GM12878 (cell line): ENCODE data around the gene IFT27. TPM values are rescaled to one million over a fixed set of nuclear protein-coding genes. Genes with fewer than 3 reads are reported as not detected.

ENCODE experiments used
- ATAC-seq: fragments of 200-7000 bp; cut with Tn5 transposase; 3 replicates; pipeline ENCODE4 v1.9.1; 2020; ENCODE audit warnings: mild to moderate bottlenecking, moderate library complexity
- BruUV-seq: library from RNA; stranded (reverse); fragments of 400-500 nt; replicated peaks from 2 replicates; lab custom pipeline; 2021; lab: Mats Ljungman, UMichigan
- CTCF ChIA-PET: fragments of 300-600 bp; sonication (Branson Sonifier 250); formaldehyde crosslinking; extraction: SDS; loops from one replicate; lab custom pipeline; 2021; ENCODE audit warnings: inconsistent platforms; lab: Yijun Ruan, JAX
- POLR2A ChIA-PET: fragments of 350-600 bp; formaldehyde crosslinking; extraction: SDS; loops from one replicate; lab custom pipeline; 2021; ENCODE audit warnings: inconsistent platforms; lab: Charles Lee
- RAD21 ChIA-PET: fragments of 300-600 bp; sonication (Branson Sonifier 250); formaldehyde crosslinking; loops from one replicate; lab custom pipeline; 2023; ENCODE audit warnings: antibody characterized with exemption; ENCODE audit not compliant: unreplicated experiment; lab: Charles Lee
- SMC1A ChIA-PET: fragments of 300-600 bp; sonication (Branson Sonifier 250); formaldehyde crosslinking; loops from one replicate; lab custom pipeline; 2023; ENCODE audit not compliant: unreplicated experiment, uncharacterized antibody; lab: Charles Lee
- DNase-seq: peaks from one replicate; pipeline ENCODE4 v3.0.0-alpha.2; 2011; ENCODE audit warnings: low read depth, low spot score
- FAIRE-seq: peaks from 3 replicates; lab custom pipeline; 2011; peaks lifted over from hg19 to GRCh38; lab: Jason Lieb, UNC
- H2AFZ ChIP-seq: 2 replicates; pipeline ENCODE4 v1.6.0; 2011; ENCODE audit warnings: low read depth, low read length, control low read depth; ENCODE audit not compliant: control insufficient read depth
- H3K27ac ChIP-seq: 2 replicates; pipeline ENCODE4 v1.5.1; 2011; ENCODE audit warnings: control low read depth; ENCODE audit not compliant: control insufficient read depth, insufficient read depth
- H3K27me3 ChIP-seq, 2 experiments: replicated peaks in 1 of 2; 2 replicates each; pipeline versions ENCODE4 v1.6.0 to v1.6.1; 2011; ENCODE audit warnings: low read length in 1 of 2; ENCODE audit not compliant: control insufficient read depth in 2 of 2, insufficient read depth in 2 of 2
- H3K36me3 ChIP-seq, 2 experiments: 2 replicates each; pipeline ENCODE4 v1.5.1; 2011; ENCODE audit warnings: low read length in 1 of 2; ENCODE audit not compliant: control insufficient read depth in 2 of 2, insufficient read depth in 2 of 2
- H3K4me1 ChIP-seq: 2 replicates; pipeline ENCODE4 v1.6.1; 2011; ENCODE audit warnings: mild to moderate bottlenecking, low read length, moderate library complexity, mixed read lengths; ENCODE audit not compliant: control insufficient read depth, insufficient read depth
- H3K4me2 ChIP-seq: 2 replicates; pipeline ENCODE4 v1.6.0; 2011; ENCODE audit warnings: control low read depth; ENCODE audit not compliant: control insufficient read depth, insufficient read depth
- H3K4me3 ChIP-seq: fragments of 200-600 bp; sonication (generic); 2 replicates; pipeline ENCODE4 v1.5.1; 2016
- H3K79me2 ChIP-seq: 2 replicates; pipeline ENCODE4 v1.6.0; 2011; ENCODE audit warnings: low read length; ENCODE audit not compliant: control insufficient read depth, insufficient read depth
- H3K9ac ChIP-seq: 2 replicates; pipeline ENCODE4 v1.8.0; 2011; ENCODE audit warnings: low read length, control low read depth, mixed read lengths; ENCODE audit not compliant: control insufficient read depth, insufficient read depth
- H3K9me3 ChIP-seq: replicated peaks from 3 replicates; pipeline ENCODE4 v1.5.1; 2011; ENCODE audit warnings: mild to moderate bottlenecking, low read length; ENCODE audit not compliant: control insufficient read depth, insufficient read depth
- H4K20me1 ChIP-seq: 2 replicates; pipeline ENCODE4 v1.6.0; 2011; ENCODE audit not compliant: control insufficient read depth, insufficient read depth
- EGR1 ChIP-seq, 2 experiments: IDR thresholded peaks; 1 replicate in 1 of 2; 2 replicates in 1 of 2; pipeline ENCODE4 v1.6.1; 2011 to 2012; ENCODE audit warnings: low read depth in 2 of 2, low read length in 2 of 2, borderline replicate concordance in 1 of 2, mild to moderate bottlenecking in 1 of 2, moderate library complexity in 1 of 2
- FOS ChIP-seq: IDR thresholded peaks from 3 replicates; pipeline ENCODE4 v1.6.1; 2011; ENCODE audit warnings: borderline replicate concordance; ENCODE audit not compliant: insufficient read length; ENCODE audit errors: extremely low read depth
- JUNB ChIP-seq: IDR thresholded peaks from 2 replicates; pipeline ENCODE4 v1.6.1; 2016; ENCODE audit warnings: antibody characterized with exemption, mild to moderate bottlenecking
- JUND ChIP-seq: IDR thresholded peaks from 2 replicates; pipeline ENCODE4 v1.6.1; 2012; ENCODE audit warnings: low read depth, mild to moderate bottlenecking, low read length, improper control_type of control experiment, moderate library complexity
- MYC ChIP-seq: IDR thresholded peaks from 2 replicates; pipeline ENCODE4 v1.6.1; 2011; ENCODE audit warnings: mild to moderate bottlenecking, low read length, moderate library complexity, inconsistent platforms; ENCODE audit not compliant: insufficient read depth, insufficient replicate concordance, insufficient read length, severe bottlenecking
- NBN ChIP-seq: fragments of 450-650 bp; IDR thresholded peaks from 2 replicates; pipeline ENCODE4 v1.6.1; 2016
- NFYB ChIP-seq: IDR thresholded peaks from 2 replicates; pipeline ENCODE4 v1.6.1; 2011; ENCODE audit warnings: low read depth, mild to moderate bottlenecking, low read length, improper control_type of control experiment, moderate library complexity; ENCODE audit not compliant: insufficient read depth
- NR2C1 ChIP-seq: fragments of 450-650 bp; IDR thresholded peaks from 2 replicates; pipeline ENCODE4 v1.6.1; 2017; ENCODE audit warnings: antibody characterized with exemption, mild to moderate bottlenecking, moderate library complexity
- NRF1 ChIP-seq: conservative IDR thresholded peaks from 2 replicates; pipeline ENCODE4 v1.6.1; 2011; ENCODE audit warnings: mild to moderate bottlenecking, low read depth, low read length, improper control_type of control experiment
- POLR2A ChIP-seq: IDR thresholded peaks from 2 replicates; pipeline ENCODE4 v1.6.1; 2011; ENCODE audit warnings: low read depth, mild to moderate bottlenecking, low read length
- ZNF274 ChIP-seq: IDR thresholded peaks from one replicate; pipeline ENCODE4 v1.8.0; 2011; ENCODE audit not compliant: insufficient read length, insufficient read depth
- WGBS: methylation state at CpG from one replicate; pipeline ENCODE4 v1.1.6; 2016; ENCODE audit warnings: low lambda C conversion rate; ENCODE audit not compliant: insufficient replicate concordance, insufficient coverage; ENCODE audit errors: missing lambda C conversion rate; 5-methylcytosine and 5-hydroxymethylcytosine counted together
- in situ Hi-C: fragments of 300-500 bp; cut with MboI; formaldehyde crosslinking; loops from 9 replicates; pipeline ENCODE4 v1.14.3; 2018; ENCODE audit warnings: mixed read lengths
- intact Hi-C: fragments of 100-400 bp; cut with micrococcal nuclease; formaldehyde crosslinking; loops from one replicate; pipeline ENCODE4 v1.14.2; 2022; ENCODE audit not compliant: unreplicated experiment
- polyA plus RNA-seq, 11 experiments: library from polyadenylated mRNA; depleted of rRNA in 4 of 11; unstranded in 6 of 11; stranded (reverse) in 5 of 11; fragments of >200 nt; fragmentation: Nextera tagmentation in 4 of 11; fragmentation: Illumina TruSeq in 1 of 11; extraction: Ambion mirVana in 4 of 11; extraction: Trizol in 1 of 11; gene quantifications; 1 replicate in 1 of 11; 2 replicates in 10 of 11; pipeline versions ENCODE4 v1.2.1 to v1.2.3, GENCODE V29; 2011 to 2016; ENCODE audit warnings: inconsistent platforms in 2 of 11, missing spikeins in 2 of 11, low read depth in 1 of 11
- total RNA-seq, 4 experiments: library from RNA; depleted of rRNA in 3 of 4; stranded (reverse); fragments of >200 nt in 3 of 4; fragmentation: Illumina TruSeq in 1 of 4; extraction: Trizol in 1 of 4; gene quantifications; 2 replicates each; pipeline versions ENCODE4 v1.2.1 to v1.2.3, GENCODE V29; 2013 to 2021

The IFT27 gene
- total and polyA plus RNA-seq, 10 of the 15 experiments (the other 5 are each of a cell fraction or from before 2014, with no cell fraction given) = 2.7 to 32.5 (median 10.2) TPM

GRCh38 chr22:36776722-36777121 is 803 bp upstream of the IFT27 start:
- ChIA-PET CTCF (interaction anchor here (1.1 to 2.1 kb wide), 9 partner anchors 18 to 269 kb away, joined by 3 to 16 read pairs (median 4); no protein-coding TSS in a partner anchor), SMC1A (interaction anchor here (1.0 to 2.5 kb wide), 4 partner anchors 16 to 268 kb away, joined by 3 to 11 read pairs (median 5); no protein-coding TSS in a partner anchor), POLR2A (interaction anchor here (0.9 to 1.2 kb wide), 3 partner anchors 12 to 241 kb away, joined by 3 to 4 read pairs (median 4); no protein-coding TSS in a partner anchor), RAD21 (interaction anchor here (1.2 kb wide), 2 partner anchors 199 to 201 kb away, joined by 3 to 5 read pairs; no protein-coding TSS in a partner anchor)
- peak overlapping the region; percentile 28; the same call in 1 of the 2 replicates for H3K4me3 ChIP-seq
- H3K4me1 ChIP-seq = peaks cover 11% of the 10 kb centered on the region
- in situ Hi-C loops (no loop called here), intact Hi-C loops (no loop called here)
- peak overlapping the region; percentile 88 for H3K4me2 ChIP-seq
- H2AFZ ChIP-seq = peak overlapping the region; percentile 71
- H4K20me1 ChIP-seq = no peaks in the 10 kb centered on the region
- WGBS = 79% methylated on average over 12 of the region's 12 CpGs
- ATAC-seq (no peak), DNase-seq (no peak), FAIRE-seq (no peak)
- no peak overlapping the region for H3K27ac ChIP-seq
- H3K79me2 ChIP-seq = no peaks in the 10 kb centered on the region
- no peaks in the 10 kb centered on the region for H3K36me3 ChIP-seq
- no peak overlapping the region for H3K9ac ChIP-seq
- no peak for TF ChIP-seq NR2C1
- no peak for TF ChIP-seq POLR2A
- no peak for TF ChIP-seq FOS
- H3K27me3 ChIP-seq = no peaks in the 10 kb centered on the region
- no TSS peak for BruUV-seq
- no peaks in the 10 kb centered on the region for H3K9me3 ChIP-seq

- H3K4me2 ChIP-seq = peak overlapping the region; percentile 78
Observed at GRCh38 chr22:36775586-36775963, 344 bp downstream of the IFT27 start.

More at GRCh38 chr22:36775586-36775963, 344 bp downstream of the IFT27 start:
- peak overlapping the region; percentile 87 for H3K4me3 ChIP-seq
- no peaks in the 10 kb centered on the region for H4K20me1 ChIP-seq
- ATAC-seq = peak; percentile 11
- TF ChIP-seq EGR1 (IDR thresholded peaks at IDR 0.05; ENCODE audit: borderline replicate concordance in 1 of 2, low read depth in 2 of 2, low read length in 2 of 2) = no peak
- TF ChIP-seq MYC = no peak
- TF ChIP-seq JUND = no peak
- TF ChIP-seq NFYB = no peak
- no peak for TF ChIP-seq NRF1
- no peak for TF ChIP-seq NBN
- TF ChIP-seq JUNB = no peak
- TF ChIP-seq ZNF274 = no peak
- H3K36me3 ChIP-seq = no peaks in the 10 kb centered on the region; a peak in 1 of 4 replicates
- intact Hi-C loops (no loop called here), in situ Hi-C loops (no loop called here)
- peak overlapping the region; percentile 81 for H2AFZ ChIP-seq
- ChIA-PET CTCF (interaction anchor here (0.9 to 3.7 kb wide), 14 partner anchors 9 to 270 kb away, joined by 3 to 17 read pairs (median 4); no protein-coding TSS in a partner anchor), SMC1A (interaction anchor here (0.7 to 2.5 kb wide), 5 partner anchors 11 to 165 kb away, joined by 3 to 11 read pairs (median 5); no protein-coding TSS in a partner anchor), RAD21 (interaction anchor here (0.9 to 1.2 kb wide), 3 partner anchors 84 to 206 kb away, joined by 3 to 5 read pairs (median 4); no protein-coding TSS in a partner anchor), POLR2A (interaction anchor here (0.8 to 1.0 kb wide), 2 partner anchors 11 to 81 kb away, joined by 3 to 4 read pairs; no protein-coding TSS in a partner anchor)
- H3K27me3 ChIP-seq = no peaks in the 10 kb centered on the region
- DNase-seq = no peak
- peak overlapping the region; percentile 37; the same call in 1 of the 2 replicates for H3K27ac ChIP-seq
- WGBS = 1% methylated on average over 10 of the region's 23 CpGs
- peak overlapping the region; percentile 73 for H3K9ac ChIP-seq
- H3K4me1 ChIP-seq = peaks cover 11% of the 10 kb centered on the region
- H3K9me3 ChIP-seq = no peaks in the 10 kb centered on the region
- no peaks in the 10 kb centered on the region for H3K79me2 ChIP-seq
- no peak for FAIRE-seq
- no TSS peak for BruUV-seq
